Vagina (tissue), 2 donors: ENCODE data around the gene PCSK5. TPM values are rescaled to one million over a fixed set of nuclear protein-coding genes. Genes with fewer than 3 reads are reported as not detected.

Experiments
- DNase-seq, 2 donors: peaks; one replicate each; pipeline ENCODE4 v3.0.0-alpha.2; 2017; ENCODE audit errors: extremely low spot score in 2 of 2
- H3K27ac ChIP-seq: fragments of 200-600 bp; sonication (generic); one replicate; pipeline ENCODE4 v1.5.1; 2019
- H3K27me3 ChIP-seq: fragments of 200-600 bp; sonication (generic); one replicate; pipeline ENCODE4 v1.5.1; 2019
- H3K36me3 ChIP-seq, 2 donors: fragments of 200-600 bp; sonication (generic); one replicate each; pipeline ENCODE4 v1.5.1; 2017 to 2019
- H3K4me1 ChIP-seq: fragments of 200-600 bp; sonication (generic); one replicate; pipeline ENCODE4 v1.5.1; 2019
- H3K4me3 ChIP-seq, 2 donors: fragments of 200-600 bp; sonication (generic); 1 replicate in 1 of 2; 2 replicates in 1 of 2; pipeline ENCODE4 v1.5.1; 2016 to 2019
- H3K9me3 ChIP-seq: fragments of 200-600 bp; sonication (generic); one replicate; pipeline ENCODE4 v1.5.1; 2019
- CTCF ChIP-seq, 3 experiments: fragments of 450-650 bp in 2 of 3; fragments of 200-600 bp in 1 of 3; sonication (generic) in 1 of 3; IDR thresholded peaks; one replicate each; pipeline ENCODE4 v1.5.1; 2017 to 2019; ENCODE audit warnings: antibody characterized with exemption in 3 of 3, mild to moderate bottlenecking in 2 of 3, moderate library complexity in 2 of 3
- POLR2A ChIP-seq, 2 donors: fragments of 450-650 bp; IDR thresholded peaks; one replicate each; pipeline ENCODE4 v1.6.1; 2017; ENCODE audit warnings: antibody characterized with exemption in 2 of 2, mild to moderate bottlenecking in 2 of 2, moderate library complexity in 2 of 2
- POLR2AphosphoS5 ChIP-seq, 2 donors: sonication (generic); formaldehyde crosslinking; IDR thresholded peaks; one replicate each; pipeline ENCODE4 v1.9.0; 2017; ENCODE audit warnings: antibody characterized with exemption in 2 of 2, mild to moderate bottlenecking in 2 of 2, low read depth in 1 of 2; ENCODE audit not compliant: insufficient read depth in 1 of 2
- intact Hi-C: fragments of 100-400 bp; cut with DNase I; formaldehyde crosslinking; loops from one replicate; pipeline ENCODE4 v1.15.1; 2023
- total RNA-seq: library from RNA; depleted of rRNA; stranded (reverse); fragments of >200 nt; gene quantifications from one replicate; pipeline ENCODE4 v1.2.3, GENCODE V29; 2016

Gene PCSK5
- total RNA-seq, 1 donor from 2014 or later = 22.6 TPM

GRCh38 chr9:76366275-76366674 lies 475.8 kb downstream of the PCSK5 start:
- H3K4me1 ChIP-seq = no peaks in the 10 kb centered on the region

GRCh38 chr9:76369583-76369982 lies 479.1 kb downstream of the PCSK5 start:
- intact Hi-C loops = no loop called here
- no peak for DNase-seq
- Histone ChIP-seq H3K4me1 (peaks cover 28% of the 10 kb centered on the region), H3K9me3 (no peaks in the 10 kb centered on the region), H3K36me3 (no peaks in the 10 kb centered on the region), H3K4me3 (no peak overlapping the region), H3K27ac (no peak overlapping the region), H3K27me3 (no peaks in the 10 kb centered on the region)
- TF ChIP-seq POLR2A (IDR thresholded peaks at IDR 0.05) (no peak), CTCF (IDR thresholded peaks at IDR 0.05) (no peak), POLR2AphosphoS5 (IDR thresholded peaks at IDR 0.05; ENCODE audit: insufficient read depth in 1 of 2, low read depth in 1 of 2) (no peak)

More at GRCh38 chr9:76366275-76366674, 475.8 kb downstream of the PCSK5 start:
- no peak for DNase-seq
- Histone ChIP-seq H3K27me3 (no peaks in the 10 kb centered on the region), H3K36me3 (no peaks in the 10 kb centered on the region), H3K4me3 (no peak overlapping the region), H3K27ac (no peak overlapping the region), H3K9me3 (no peaks in the 10 kb centered on the region)
- no peak for TF ChIP-seq POLR2A (IDR thresholded peaks at IDR 0.05)
- no peak for TF ChIP-seq POLR2AphosphoS5 (IDR thresholded peaks at IDR 0.05; ENCODE audit: insufficient read depth in 1 of 2, low read depth in 1 of 2)
- TF ChIP-seq CTCF (IDR thresholded peaks at IDR 0.05) = no peak
- intact Hi-C loops = no loop called here

GRCh38 chr9:76370396-76371023 lies 480.0 kb downstream of the PCSK5 start:
- intact Hi-C loops = no loop called here
- no peak overlapping the region for H3K27ac ChIP-seq
- H3K9me3 ChIP-seq = no peaks in the 10 kb centered on the region
- H3K4me3 ChIP-seq = no peak overlapping the region
- peaks cover 37% of the 10 kb centered on the region for H3K4me1 ChIP-seq
- DNase-seq = no peak
- TF ChIP-seq POLR2A (IDR thresholded peaks at IDR 0.05) (no peak), POLR2AphosphoS5 (IDR thresholded peaks at IDR 0.05; ENCODE audit: insufficient read depth in 1 of 2, low read depth in 1 of 2) (no peak)
- H3K27me3 ChIP-seq = no peaks in the 10 kb centered on the region
- H3K36me3 ChIP-seq = no peaks in the 10 kb centered on the region

- Histone ChIP-seq H3K36me3 (no peaks in the 10 kb centered on the region), H3K27me3 (no peaks in the 10 kb centered on the region), H3K4me3 (no peak overlapping the region), H3K9me3 (no peaks in the 10 kb centered on the region), H3K27ac (no peak overlapping the region), H3K4me1 (peaks cover 38% of the 10 kb centered on the region)
- intact Hi-C loops = no loop called here
- TF ChIP-seq POLR2A (IDR thresholded peaks at IDR 0.05) (no peak), CTCF (IDR thresholded peaks at IDR 0.05) (no peak), POLR2AphosphoS5 (IDR thresholded peaks at IDR 0.05; ENCODE audit: insufficient read depth in 1 of 2, low read depth in 1 of 2) (no peak)
- DNase-seq = no peak
These were observed 481.4 kb downstream of the PCSK5 start for GRCh38 chr9:76371901-76372300.

GRCh38 chr9:76372336-76372735 lies 481.9 kb downstream of the PCSK5 start:
- peaks cover 38% of the 10 kb centered on the region for H3K4me1 ChIP-seq
- no peaks in the 10 kb centered on the region for H3K27me3 ChIP-seq
- no peak for DNase-seq
- no peak overlapping the region for H3K4me3 ChIP-seq
- no peaks in the 10 kb centered on the region for H3K36me3 ChIP-seq
- no peaks in the 10 kb centered on the region for H3K9me3 ChIP-seq
- H3K27ac ChIP-seq = no peak overlapping the region
- TF ChIP-seq POLR2AphosphoS5 (IDR thresholded peaks at IDR 0.05; ENCODE audit: insufficient read depth in 1 of 2, low read depth in 1 of 2) = no peak
- no peak for TF ChIP-seq CTCF (IDR thresholded peaks at IDR 0.05)
- no peak for TF ChIP-seq POLR2A (IDR thresholded peaks at IDR 0.05)
- intact Hi-C loops = no loop called here
